ENCODE measurements around the gene STK10. TPM values are rescaled to one million over a fixed set of nuclear protein-coding genes. Genes with fewer than 3 reads are reported as not detected.
A peak's percentile ranks its signal among the peaks of the same experiment; 100 is the strongest.

The STK10 gene
- polyA plus RNA-seq, 1 of the 3 experiments (the other 2 are of a cell fraction): 11.0 TPM

GRCh38 chr5:172096207-172096940 lies 91.7 kb downstream of the STK10 start:
- Histone ChIP-seq H3K9me3 (no peaks in the 10 kb centered on the region), H3K36me3 (replicated peaks in 1 of 2; ENCODE audit: control insufficient read depth in 1 of 2, insufficient read depth in 2 of 2, low read length in 1 of 2) (peaks cover 0 to 6% of the 10 kb centered on the region in 2 experiments), H3K4me2 (no peak overlapping the region), H3K27ac (ENCODE audit: low read depth in 2 of 2, low read length in 1 of 2) (no peak overlapping the region), H3K79me2 (ENCODE audit: insufficient read depth) (peaks cover 6% of the 10 kb centered on the region; the same call in 1 of the 2 replicates), H3F3A (replicated peaks; ENCODE audit: insufficient read depth) (no peaks in the 10 kb centered on the region), H3K9ac (no peak overlapping the region), H3K4me1 (ENCODE audit: control insufficient read depth in 1 of 2, insufficient read depth in 2 of 2, low read depth in 1 of 2, low read length in 1 of 2) (peaks cover 0 to 6% of the 10 kb centered on the region in 2 experiments; a peak in 1 of 4 replicates), H2AFZ (ENCODE audit: low read depth) (no peak overlapping the region), H3K4me3 (ENCODE audit: low read depth in 2 of 2, low read length in 1 of 2) (no peak overlapping the region), H4K20me1 (ENCODE audit: insufficient read depth) (no peaks in the 10 kb centered on the region), H3K27me3 (ENCODE audit: insufficient read depth) (no peaks in the 10 kb centered on the region), H3K9me2 (no peaks in the 10 kb centered on the region)
- no peak for TF ChIP-seq RFX5 (IDR thresholded peaks at IDR 0.05; ENCODE audit: low read length)
- CTCF ChIA-PET: interaction anchor here (1.3 to 4.8 kb wide), 6 partner anchors 9 to 197 kb away, joined by 3 to 25 read pairs (median 10); partner anchors contain the start of gene STK10
- WGBS (ENCODE audit: low lambda C conversion rate): 95% methylated on average over 21 of the region's 21 CpGs
- no peak for DNase-seq
- POLR2A ChIA-PET: no interaction called here

- POLR2A ChIA-PET: no interaction called here
- Histone ChIP-seq H3K36me3 (replicated peaks in 1 of 2; ENCODE audit: control insufficient read depth in 1 of 2, insufficient read depth in 2 of 2, low read length in 1 of 2) (peaks cover 0 to 6% of the 10 kb centered on the region in 2 experiments), H3K27ac (ENCODE audit: low read depth in 2 of 2, low read length in 1 of 2) (no peak overlapping the region), H3K4me2 (no peak overlapping the region), H2AFZ (ENCODE audit: low read depth) (no peak overlapping the region), H3F3A (replicated peaks; ENCODE audit: insufficient read depth) (no peaks in the 10 kb centered on the region), H3K9ac (no peak overlapping the region), H3K9me3 (no peaks in the 10 kb centered on the region), H3K4me1 (ENCODE audit: control insufficient read depth in 1 of 2, insufficient read depth in 2 of 2, low read depth in 1 of 2, low read length in 1 of 2) (peaks cover 0 to 6% of the 10 kb centered on the region in 2 experiments; a peak in 1 of 4 replicates), H3K79me2 (ENCODE audit: insufficient read depth) (peaks cover 6% of the 10 kb centered on the region; the same call in 1 of the 2 replicates), H3K9me2 (no peaks in the 10 kb centered on the region), H4K20me1 (ENCODE audit: insufficient read depth) (no peaks in the 10 kb centered on the region), H3K27me3 (ENCODE audit: insufficient read depth) (no peaks in the 10 kb centered on the region), H3K4me3 (ENCODE audit: low read depth in 2 of 2, low read length in 1 of 2) (no peak overlapping the region)
- DNase-seq: no peak
- 98% methylated on average over 6 of the region's 11 CpGs for WGBS (ENCODE audit: low lambda C conversion rate)
- no peak for TF ChIP-seq RCOR1 (IDR thresholded peaks at IDR 0.05; ENCODE audit: low read length)
- CTCF ChIA-PET: interaction anchor here (0.7 to 4.8 kb wide), 7 partner anchors 10 to 198 kb away, joined by 3 to 25 read pairs (median 6); partner anchors contain the start of gene STK10
Observed at GRCh38 chr5:172095368-172096206, 92.4 kb downstream of the STK10 start.

- H3K27ac ChIP-seq (ENCODE audit: low read depth in 2 of 2, low read length in 1 of 2): no peak overlapping the region
- peaks cover 0 to 6% of the 10 kb centered on the region in 2 experiments; a peak in 1 of 4 replicates for H3K4me1 ChIP-seq (ENCODE audit: control insufficient read depth in 1 of 2, insufficient read depth in 2 of 2, low read depth in 1 of 2, low read length in 1 of 2)
- H4K20me1 ChIP-seq (ENCODE audit: insufficient read depth): no peaks in the 10 kb centered on the region
- TF ChIP-seq REST (IDR thresholded peaks at IDR 0.05; ENCODE audit: low read depth, low read length) (no peak), GATA2 (CRISPR knock-in tag; IDR thresholded peaks at IDR 0.05) (peak; percentile 36; the same call in 1 of the 2 replicates), NFIC (IDR thresholded peaks at IDR 0.05; ENCODE audit: borderline replicate concordance) (no peak)
- ChIA-PET POLR2A (no interaction called here), CTCF (interaction anchor here (0.9 to 4.8 kb wide), 6 partner anchors 12 to 200 kb away, joined by 3 to 25 read pairs (median 9); partner anchors contain the start of gene STK10)
- H2AFZ ChIP-seq (ENCODE audit: low read depth): no peak overlapping the region
- 98% methylated on average over 3 of the region's 3 CpGs for WGBS (ENCODE audit: low lambda C conversion rate)
- no peak overlapping the region for H3K9ac ChIP-seq
- H3K4me3 ChIP-seq (ENCODE audit: low read depth in 2 of 2, low read length in 1 of 2): no peak overlapping the region
- H3K36me3 ChIP-seq (replicated peaks in 1 of 2; ENCODE audit: control insufficient read depth in 1 of 2, insufficient read depth in 2 of 2, low read length in 1 of 2): peaks cover 0 to 6% of the 10 kb centered on the region in 2 experiments
- H3K79me2 ChIP-seq (ENCODE audit: insufficient read depth): peaks cover 6% of the 10 kb centered on the region; the same call in 1 of the 2 replicates
- H3K9me3 ChIP-seq: no peaks in the 10 kb centered on the region
- no peak overlapping the region for H3K4me2 ChIP-seq
- H3K9me2 ChIP-seq: no peaks in the 10 kb centered on the region
- DNase-seq: peak; percentile 71
- H3K27me3 ChIP-seq (ENCODE audit: insufficient read depth): no peaks in the 10 kb centered on the region
- H3F3A ChIP-seq (replicated peaks; ENCODE audit: insufficient read depth): no peaks in the 10 kb centered on the region
Observed at GRCh38 chr5:172093965-172094364, 94.1 kb downstream of the STK10 start.
